Kidney capillary endothelial cell (primary cell): ENCODE measurements around the gene KSR2.
"Not testable (repeated sequence)": the region's sequence is repeated elsewhere in the genome, so short reads cannot be mapped to it uniquely, and the experiment has no call there.

Experiments
- DNase-seq: peaks from one replicate; pipeline ENCODE4 v3.0.0-alpha.2; 2018; ENCODE audit warnings: low spot score

KSR2 gene

GRCh38 chr12:117821480-117822175, 147.2 kb downstream of the KSR2 start:
- no peak for DNase-seq

GRCh38 chr12:117820216-117820907, 148.4 kb downstream of the KSR2 start:
- no peak for DNase-seq

GRCh38 chr12:117819160-117819559, 149.6 kb downstream of the KSR2 start:
- no peak for DNase-seq

- no peak for DNase-seq
Observed at GRCh38 chr12:117818400-117818799, 150.4 kb downstream of the KSR2 start.

GRCh38 chr12:117809509-117809908, 159.3 kb downstream of the KSR2 start:
- DNase-seq, result no peak

- DNase-seq, result no peak
Observed at GRCh38 chr12:117807946-117808345, 160.8 kb downstream of the KSR2 start.

- no peak for DNase-seq
Observed at GRCh38 chr12:117807355-117807754, 161.4 kb downstream of the KSR2 start.

GRCh38 chr12:117805865-117806264, 162.9 kb downstream of the KSR2 start:
- DNase-seq, result no peak

- DNase-seq, result no peak
Observed at GRCh38 chr12:117803001-117803400, 165.8 kb downstream of the KSR2 start.

- not testable (repeated sequence) for DNase-seq
Observed at GRCh38 chr12:117800711-117801110, 168.1 kb downstream of the KSR2 start.

- no peak for DNase-seq
Observed at GRCh38 chr12:117797202-117797601, 171.6 kb downstream of the KSR2 start.

- DNase-seq, result no peak
Observed at GRCh38 chr12:117792877-117793424, 175.8 kb downstream of the KSR2 start.

GRCh38 chr12:117792471-117792870, 176.3 kb downstream of the KSR2 start:
- DNase-seq, result no peak

GRCh38 chr12:117790948-117791347, 177.8 kb downstream of the KSR2 start:
- no peak for DNase-seq

- no peak for DNase-seq
Observed at GRCh38 chr12:117790198-117790597, 178.6 kb downstream of the KSR2 start.

GRCh38 chr12:117789195-117789912, 179.4 kb downstream of the KSR2 start:
- no peak for DNase-seq

GRCh38 chr12:117778656-117779055, 190.1 kb downstream of the KSR2 start:
- no peak for DNase-seq

GRCh38 chr12:117774941-117775775, 193.6 kb downstream of the KSR2 start:
- no peak for DNase-seq

- DNase-seq, result peak; percentile 77
Observed at GRCh38 chr12:117768860-117769259, 199.9 kb downstream of the KSR2 start.

GRCh38 chr12:117766008-117766407, 202.8 kb downstream of the KSR2 start:
- DNase-seq, result no peak

- DNase-seq, result peak; percentile 41
Observed at GRCh38 chr12:117762143-117762542, 206.6 kb downstream of the KSR2 start.
